HG02588 (cell line): ENCODE results near the gene TTLL10.
"Not testable (repeated sequence)": the region's sequence is repeated elsewhere in the genome, so short reads cannot be mapped to it uniquely, and the experiment has no call there.

Experiments
- ATAC-seq: cut with Tn5 transposase; IDR thresholded peaks from one replicate; pipeline ENCODE4 v1.9.1; 2021; ENCODE audit warnings: mild to moderate bottlenecking, moderate library complexity; ENCODE audit not compliant: unreplicated experiment

The TTLL10 gene

DNA sequence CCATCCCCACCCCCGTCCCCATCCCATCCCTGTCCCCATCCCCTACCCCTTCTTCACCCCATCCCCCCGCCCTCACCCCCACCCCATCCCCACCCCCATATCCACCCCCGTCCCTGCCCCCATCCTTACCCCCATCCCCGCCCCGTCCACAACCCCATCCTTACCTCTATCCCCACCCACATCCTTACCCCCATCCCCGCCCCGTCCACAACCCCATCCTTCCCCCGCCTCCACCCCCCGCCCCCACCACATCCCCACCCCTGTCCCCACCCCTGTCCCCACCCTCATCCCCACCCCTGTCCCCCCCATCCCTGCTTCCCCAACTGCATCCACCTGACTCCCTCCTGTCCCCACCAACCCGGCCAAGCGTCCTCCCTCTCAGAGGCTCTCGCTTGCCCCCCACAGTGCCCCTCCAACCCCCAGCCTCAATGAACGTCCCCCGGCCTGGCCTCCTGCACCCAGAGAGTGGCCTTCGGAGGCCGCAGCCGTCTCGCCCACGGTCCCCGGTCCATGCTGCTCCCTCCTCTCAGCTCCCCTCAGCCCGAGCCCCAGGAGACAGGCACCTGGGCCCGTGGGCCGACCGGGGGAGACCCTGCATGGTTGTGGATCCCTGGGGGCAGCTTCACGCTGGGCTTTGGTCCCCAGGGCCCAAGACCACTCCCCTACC is 32.3 kb upstream of the TTLL10 start:
- no peak for ATAC-seq

DNA sequence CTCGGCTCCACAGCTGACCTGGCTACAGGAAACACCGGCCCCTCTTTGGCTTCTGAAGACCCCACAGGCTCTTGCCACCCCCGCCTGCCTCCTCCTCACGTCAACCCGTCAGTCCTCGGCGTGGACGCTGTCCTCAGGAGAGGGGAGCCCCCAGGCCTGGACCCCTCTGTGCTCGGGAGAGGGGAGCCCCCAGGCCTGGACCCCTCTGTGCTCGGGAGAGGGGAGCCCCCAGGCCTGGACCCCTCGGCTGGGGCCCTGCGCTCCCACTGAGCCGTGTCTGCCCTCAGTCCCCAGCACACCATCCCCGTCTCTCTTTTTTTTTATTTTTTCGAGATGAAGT is 31.8 kb upstream of the TTLL10 start:
- ATAC-seq, result no peak

DNA sequence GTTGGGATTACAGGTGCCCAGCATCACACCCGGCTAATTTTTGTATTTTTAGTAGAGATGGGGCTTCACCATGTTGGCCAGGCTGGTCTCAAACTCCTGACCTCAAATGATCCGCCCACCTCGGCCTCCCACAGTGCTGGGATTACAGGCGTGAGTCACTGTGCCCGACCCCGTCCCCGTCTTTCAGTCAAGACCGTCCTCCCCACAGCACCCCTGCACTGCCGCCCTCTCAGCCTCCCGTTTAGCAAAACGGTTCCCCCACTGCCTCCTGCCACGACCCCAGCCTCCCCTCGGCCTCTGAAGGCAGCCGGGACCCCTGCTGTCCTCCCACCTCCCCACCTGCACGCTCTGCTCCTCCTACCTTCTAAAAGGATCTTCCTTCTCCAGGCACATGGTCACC is 31.3 kb upstream of the TTLL10 start:
- not testable (repeated sequence) for ATAC-seq

DNA sequence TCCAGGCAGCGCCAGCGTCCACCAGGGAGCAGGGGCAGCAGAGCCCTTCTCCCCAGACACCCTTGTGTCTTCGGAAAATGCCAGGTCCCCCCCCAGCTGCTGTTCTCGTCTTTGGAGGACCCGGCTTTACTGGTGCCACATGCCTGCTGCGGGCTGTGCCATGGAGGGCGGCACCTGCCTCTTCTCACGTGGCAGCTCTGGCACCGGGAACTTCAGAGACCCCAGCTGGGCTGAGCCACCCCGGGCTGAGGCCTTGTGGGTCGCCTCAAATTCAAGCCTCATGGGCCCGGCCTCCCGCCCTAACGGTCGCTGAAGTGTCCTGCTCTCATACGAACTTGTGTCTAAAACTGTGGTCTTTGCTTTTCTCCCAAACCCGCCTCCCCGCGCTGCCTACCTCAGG is 30.8 kb upstream of the TTLL10 start:
- no peak for ATAC-seq

DNA sequence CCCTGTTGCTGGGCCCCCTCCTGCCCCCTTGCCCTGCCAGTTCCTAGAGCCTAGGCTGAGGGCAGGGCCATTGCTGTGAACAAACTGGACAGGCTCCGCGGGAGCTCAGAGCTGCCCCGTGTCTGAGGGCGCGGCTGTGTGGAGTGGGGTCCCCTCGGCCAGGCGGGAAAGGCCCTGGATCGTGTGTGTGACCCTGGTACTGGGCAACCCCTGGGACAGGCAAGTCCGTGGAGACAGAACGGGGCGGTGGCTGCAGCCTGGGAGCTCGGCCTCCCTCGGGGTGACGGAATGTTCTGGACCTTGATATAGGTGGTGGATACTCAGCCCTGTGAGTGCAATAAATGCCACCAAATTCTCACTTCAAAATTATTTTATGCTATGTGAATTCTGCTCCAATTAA is 30.0 kb upstream of the TTLL10 start:
- ATAC-seq, result no peak

DNA sequence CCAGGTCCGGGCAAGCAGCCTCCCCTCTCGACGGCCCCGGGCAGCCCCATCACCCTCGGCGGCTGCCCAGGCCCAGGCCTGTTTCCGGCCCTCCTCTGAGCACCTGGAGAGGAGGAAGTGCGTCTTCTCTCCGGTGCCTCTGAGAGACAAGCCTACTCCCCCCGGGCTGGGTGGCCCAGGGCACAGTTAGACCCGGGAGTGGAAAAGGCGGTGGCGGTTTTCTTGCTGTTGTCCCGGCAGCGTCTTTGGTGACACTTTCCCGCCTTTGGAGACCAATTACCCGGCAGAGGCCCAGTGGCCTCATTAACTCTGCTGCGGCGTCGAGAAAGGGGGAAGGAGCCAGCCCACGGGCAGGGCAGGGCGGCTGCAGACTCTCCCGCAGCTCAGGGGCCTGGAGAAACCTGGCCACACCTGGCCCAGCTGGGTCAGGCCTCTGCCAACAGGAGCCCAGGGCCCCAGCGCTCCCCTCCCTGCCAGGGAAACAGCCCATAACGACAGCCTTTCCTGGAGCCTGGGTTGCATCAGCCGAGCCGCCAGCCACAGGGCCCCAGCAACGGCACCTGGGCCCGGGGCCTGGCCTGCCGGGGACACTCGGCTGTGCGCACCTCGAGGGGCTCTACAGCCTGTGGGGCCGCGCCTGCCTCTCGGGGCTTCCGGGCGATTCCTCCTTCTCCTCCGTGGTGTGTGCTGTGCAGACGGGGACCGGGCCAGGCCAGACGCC is 29.4 kb upstream of the TTLL10 start:
- no peak for ATAC-seq

DNA sequence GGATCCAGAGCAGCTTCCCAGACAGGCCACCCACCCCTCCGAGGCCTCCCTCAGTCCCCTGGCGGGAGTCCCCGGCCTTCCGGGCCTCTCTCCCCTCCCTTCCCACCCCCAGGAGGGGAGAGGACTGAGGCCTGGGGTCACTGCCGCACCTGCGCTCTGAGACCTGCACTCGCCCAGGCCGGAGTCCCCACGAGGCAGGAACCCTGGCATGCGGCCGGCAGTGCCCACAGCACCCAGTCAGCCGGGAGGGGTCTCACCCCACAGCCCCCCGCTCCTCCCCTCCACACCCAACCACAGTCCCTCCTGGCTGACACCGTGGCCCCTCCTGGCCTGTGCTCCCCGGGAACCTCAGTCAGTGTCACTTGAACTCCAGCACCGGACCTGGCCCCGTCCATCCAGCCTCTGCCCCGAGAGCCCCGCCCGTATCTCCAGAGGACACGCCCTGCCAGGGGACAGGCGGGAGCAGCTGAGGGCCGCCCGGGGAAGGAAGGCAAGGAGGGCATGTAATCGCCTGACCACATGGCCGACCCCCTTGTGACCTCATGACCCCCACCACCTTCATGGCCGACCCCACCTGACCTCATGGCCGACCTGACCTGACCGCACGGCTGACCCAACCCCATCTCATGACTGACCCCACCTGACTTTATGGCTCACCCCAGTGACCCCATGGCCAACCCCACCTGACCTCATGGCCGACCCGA is 28.7 kb upstream of the TTLL10 start:
- ATAC-seq, result no peak

DNA sequence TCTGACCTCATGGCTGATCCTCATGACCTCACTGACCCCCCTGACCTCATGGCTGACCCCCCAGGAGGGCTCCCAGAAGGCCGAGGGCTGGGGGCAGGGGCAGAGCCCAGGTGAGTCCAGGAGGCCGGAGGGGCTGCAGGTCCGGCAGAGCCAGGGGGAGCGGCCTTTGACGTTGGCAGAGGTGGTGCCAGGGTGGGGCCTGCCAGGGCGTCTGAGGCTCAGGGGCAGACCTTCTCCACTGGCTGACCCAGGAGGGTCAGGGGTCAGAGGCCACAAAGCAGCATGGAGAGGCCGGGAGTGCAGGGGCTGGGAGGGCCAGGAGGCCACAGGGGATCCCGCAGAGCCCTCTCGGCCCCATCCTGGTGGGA is 28.1 kb upstream of the TTLL10 start:
- ATAC-seq, result no peak

DNA sequence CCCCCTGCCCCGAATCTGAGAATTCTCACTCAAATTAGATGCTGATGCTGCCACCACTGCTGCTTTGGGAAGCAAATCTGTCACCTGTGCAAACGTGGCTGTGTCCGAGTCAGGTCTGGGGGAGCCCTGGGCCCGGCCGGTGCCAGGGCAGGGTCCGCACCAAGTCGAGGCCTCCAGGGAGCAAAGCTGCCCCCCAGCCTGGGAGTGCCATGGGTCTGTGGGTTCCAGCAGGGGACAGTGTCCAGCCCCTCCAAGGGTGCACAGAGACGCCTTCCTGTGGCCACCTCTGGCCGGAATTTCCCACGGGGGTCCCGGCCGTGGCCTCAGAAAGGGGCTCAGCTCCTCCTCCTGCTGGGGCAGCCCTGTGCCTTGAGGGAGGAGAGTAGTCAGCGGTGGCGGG is 27.7 kb upstream of the TTLL10 start:
- ATAC-seq, result no peak

DNA sequence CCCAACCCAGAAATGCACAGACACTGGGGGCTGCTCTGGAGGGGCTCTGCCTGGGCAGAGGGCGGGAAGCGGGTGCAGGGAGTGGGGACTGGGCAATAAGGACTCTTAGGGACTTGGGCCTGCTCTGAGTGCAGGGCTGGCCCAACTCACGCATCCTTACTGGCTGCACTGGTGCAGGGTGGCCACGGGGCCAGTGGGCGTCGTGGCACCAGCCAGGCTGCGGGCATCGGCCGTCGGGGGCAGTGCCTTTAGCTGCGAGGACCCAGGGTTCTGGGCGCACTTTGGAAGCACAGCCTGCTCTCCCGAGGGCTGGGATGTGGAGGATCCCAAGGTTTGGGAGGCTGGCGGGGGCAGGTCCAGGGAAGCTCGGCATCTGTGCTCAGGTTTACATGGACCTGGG is 27.1 kb upstream of the TTLL10 start:
- ATAC-seq, result no peak

DNA sequence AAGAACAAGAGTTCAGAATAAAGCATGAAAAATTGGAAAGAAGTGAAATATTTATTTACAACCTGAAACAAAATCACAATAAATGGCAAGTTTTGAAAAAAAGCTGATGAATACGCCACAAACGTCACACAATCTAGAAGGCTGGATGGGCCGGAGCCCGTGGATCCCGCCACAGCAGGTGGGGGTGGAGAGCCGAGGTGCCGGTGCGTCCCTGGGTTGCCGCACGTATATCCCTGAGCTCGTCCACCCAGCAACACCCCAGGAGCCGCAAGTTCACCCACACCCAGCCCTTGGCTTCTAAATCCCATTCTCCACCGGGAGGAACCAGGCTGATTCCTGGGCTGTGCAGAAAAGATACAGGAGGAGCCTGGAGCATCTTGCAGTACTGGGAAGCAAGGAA is 25.6 kb upstream of the TTLL10 start:
- ATAC-seq, result no peak

DNA sequence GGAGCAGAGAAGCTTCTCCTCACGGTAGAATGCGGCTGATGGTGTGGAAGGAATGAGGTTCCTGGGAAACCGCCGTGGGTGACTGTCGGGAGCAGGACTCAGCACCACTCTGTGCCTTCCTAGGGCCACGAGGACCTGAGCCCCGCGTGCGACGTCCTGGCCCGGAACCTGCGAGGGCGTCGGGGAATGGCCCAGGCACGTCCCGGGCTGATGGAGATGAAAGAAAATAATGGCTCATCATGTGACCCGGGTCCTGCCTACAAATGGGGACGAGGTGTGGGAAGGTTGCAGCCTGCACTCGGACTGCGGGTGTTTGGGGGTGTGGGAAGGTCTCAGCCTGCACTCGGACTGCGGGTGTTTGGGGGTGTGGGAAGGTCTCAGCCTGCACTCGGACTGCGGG is 25.1 kb upstream of the TTLL10 start:
- no peak for ATAC-seq

DNA sequence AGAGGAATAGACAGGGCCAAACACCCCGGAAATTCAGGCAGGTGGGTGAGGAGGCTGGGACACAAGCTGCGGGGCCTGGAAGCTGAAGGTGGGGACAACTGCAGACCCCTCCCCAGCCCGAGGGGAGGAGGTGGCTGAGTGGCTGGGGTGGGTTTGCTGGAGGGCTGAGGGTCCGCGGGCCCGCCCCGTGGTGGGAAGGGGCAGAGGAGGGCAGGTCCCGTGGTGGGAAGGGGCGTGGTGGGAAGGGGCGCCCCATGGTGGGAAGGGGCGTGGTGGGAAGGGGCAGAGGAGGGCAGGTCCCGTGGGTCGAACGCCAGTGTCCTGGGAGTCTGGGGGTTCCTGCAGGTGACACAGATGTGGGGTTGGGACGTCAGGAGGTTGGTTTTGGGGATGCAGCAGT is 24.3 kb upstream of the TTLL10 start:
- no peak for ATAC-seq

DNA sequence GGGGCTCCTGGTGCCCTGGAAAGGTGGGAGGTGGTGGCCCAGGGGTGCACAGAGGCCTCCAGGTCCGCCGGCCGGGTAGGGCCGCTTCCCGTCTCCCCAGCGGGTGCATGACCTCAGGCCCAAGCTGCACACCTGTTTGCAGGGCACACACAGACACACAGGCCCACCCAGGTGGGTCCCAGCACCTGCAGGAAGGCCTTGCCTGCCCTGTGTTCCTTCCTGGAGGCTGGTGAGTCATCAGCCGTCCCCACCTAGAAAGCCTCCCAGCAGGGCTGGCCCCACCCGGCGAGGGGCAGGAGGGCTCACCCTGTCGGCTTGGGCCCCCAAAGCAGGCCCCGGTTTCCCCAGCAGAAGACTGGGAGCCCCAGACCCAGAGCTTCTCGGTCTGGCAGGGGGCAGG is 23.6 kb upstream of the TTLL10 start:
- ATAC-seq, result no peak

DNA sequence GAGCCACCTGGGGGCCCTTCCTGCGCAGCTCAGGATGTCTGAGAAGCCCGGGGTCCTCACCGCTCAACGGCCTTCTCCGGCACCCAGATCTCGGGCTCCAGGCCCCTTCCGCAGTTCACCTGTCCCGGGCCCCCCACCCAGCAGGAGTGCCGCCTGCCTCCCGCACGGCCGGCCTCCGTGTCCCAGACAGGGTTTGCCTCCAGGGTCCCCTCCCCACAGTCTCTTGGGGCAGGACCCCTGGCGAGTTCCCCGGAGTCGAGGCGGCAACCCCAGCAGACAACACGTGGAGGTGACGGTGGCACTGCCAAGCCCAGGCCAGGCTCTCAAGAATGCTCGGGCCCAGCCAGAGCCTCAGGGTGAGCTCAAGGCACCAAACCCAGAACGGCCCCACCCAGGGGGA is 22.4 kb upstream of the TTLL10 start:
- no peak for ATAC-seq

DNA sequence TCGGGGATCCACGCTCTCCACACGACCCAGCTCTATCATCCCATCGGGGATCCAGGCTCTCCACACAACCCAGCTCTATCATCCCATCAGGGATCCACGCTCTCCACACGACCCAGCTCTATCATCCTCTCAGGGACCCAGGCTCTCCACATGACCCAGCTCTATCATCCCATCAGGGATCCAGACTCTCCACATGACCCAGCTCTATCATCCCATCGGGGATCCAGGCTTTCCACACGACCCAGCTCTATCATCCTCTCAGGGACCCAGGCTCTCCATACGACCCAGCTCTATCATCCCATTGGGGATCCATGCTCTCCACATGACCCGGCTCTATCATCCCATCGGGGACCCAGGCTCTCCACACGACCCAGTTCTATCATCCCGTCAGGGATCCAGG is 21.2 kb upstream of the TTLL10 start:
- not testable (repeated sequence) for ATAC-seq

DNA sequence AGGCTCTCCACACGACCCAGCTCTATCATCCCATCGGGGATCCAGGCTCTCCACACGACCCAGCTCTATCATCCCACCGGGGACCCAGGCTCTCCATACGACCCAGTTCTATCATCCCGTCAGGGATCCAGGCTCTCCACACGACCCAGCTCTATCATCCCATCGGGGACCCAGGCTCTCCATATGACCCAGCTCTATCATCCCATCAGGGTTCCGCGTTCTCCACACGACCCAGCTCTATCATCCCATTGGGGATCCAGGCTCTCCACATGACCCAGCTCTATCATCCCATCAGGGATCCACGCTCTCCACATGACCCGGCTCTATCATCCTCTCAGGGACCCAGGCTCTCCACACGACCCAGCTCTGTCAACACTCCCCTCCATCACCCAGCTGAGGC is 20.5 kb upstream of the TTLL10 start:
- ATAC-seq, result not testable (repeated sequence)

DNA sequence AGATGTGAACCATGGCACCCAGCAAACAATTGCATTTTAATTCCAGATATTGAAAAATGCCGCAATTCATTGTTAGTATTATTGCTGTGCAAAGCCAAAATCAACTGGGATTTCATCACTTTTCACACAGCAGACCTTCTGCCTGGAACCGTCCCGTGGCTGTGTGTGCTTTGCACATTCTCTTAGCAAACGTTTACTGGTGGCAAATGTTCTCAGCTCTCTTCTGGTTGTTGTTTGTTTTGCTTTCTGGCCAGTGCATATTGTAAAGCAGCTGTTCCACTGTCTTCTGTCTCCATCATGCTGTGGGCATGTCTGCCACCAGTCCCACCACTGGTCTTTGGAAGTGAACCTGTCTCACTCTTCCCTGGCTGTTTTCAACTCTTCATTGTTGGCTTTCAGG is 19.8 kb upstream of the TTLL10 start:
- ATAC-seq, result no peak

DNA sequence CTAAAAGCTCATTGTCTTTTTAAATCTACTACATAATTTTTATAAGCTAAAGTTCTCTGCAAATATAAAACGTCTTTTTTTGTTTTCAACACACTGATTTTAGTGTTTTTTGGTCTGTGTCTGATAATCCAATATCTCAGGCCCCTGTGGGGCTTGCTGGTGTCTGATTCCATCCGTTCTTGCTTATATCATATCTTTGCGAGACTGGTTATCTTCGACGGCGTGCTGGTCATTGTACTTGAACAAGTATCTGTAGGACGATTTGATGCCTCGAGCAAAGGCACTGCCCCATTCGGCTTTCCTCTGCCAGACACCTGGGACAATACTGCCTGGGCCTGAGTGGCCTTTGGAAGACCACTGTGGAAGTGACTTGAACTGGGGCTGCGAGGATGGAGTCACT is 18.4 kb upstream of the TTLL10 start:
- ATAC-seq, result no peak

DNA sequence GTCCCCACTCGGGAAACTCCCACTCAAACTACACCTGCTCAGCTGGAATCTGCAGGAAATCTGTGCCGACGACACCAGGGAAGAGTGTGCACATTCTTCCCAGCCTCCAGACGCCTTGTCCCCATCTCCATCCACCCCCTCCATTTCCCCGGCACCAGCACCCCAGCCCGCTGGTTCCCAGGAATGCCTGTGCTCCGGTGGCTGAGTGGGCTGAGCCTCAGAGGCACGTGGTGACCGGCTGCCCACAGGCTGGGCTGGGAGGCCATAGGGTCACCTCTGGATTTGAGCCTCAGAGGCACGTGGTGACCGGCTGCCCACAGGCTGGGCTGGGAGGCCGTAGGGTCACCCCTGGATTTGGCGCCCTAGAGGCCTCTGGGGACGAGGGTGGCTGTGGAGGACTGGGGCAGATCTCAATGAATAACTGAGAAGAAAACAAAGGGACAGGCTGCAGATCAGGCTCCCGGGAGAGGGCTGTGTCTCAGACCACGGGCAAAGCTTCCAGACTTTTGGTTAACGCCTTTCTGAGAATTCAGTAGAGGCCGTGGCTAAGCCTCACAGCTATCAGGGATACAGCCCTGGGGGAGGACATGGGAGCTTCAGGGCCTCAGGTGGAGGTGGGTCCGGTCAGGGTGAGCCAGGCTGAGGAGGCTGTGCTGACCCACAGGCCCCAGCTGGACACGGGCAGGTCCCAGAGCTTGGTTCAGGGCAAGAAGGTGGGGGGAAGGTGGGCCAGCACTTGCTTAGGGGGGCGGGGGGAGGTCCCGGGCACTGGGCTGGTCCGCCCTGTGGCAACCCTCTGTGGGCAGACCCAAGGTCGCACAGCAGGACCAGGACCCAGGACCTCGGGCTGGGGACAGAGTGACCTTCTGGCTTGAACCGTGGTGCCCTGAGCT is 17.3 kb upstream of the TTLL10 start:
- no peak for ATAC-seq

DNA sequence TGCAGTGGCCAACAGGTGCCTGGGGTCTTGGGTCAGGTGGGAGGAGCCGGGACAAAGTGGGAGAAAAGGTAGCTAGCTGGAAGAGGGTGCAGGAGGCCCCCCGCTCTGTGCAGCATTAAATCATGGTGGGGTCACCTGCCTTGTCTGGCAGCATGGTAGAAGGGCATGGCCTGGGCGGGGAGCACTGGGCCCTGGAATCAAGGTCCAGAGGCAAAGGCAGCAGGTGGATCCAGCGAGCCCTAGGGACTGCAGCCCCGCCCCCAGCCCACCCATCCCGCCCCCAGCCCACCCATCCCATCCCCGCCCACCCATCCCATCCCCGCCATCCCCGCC is 16.7 kb upstream of the TTLL10 start:
- no peak for ATAC-seq
